Duodenal mucosa (tissue), 2 donors: ENCODE results near the gene SAMD4A.

ENCODE experiments used
- H3K27ac ChIP-seq: one replicate; pipeline ENCODE4 v1.7.0; 2013; ENCODE audit warnings: low read depth, low read length
- H3K27me3 ChIP-seq, 2 donors: one replicate each; pipeline ENCODE4 v1.7.0; 2013; ENCODE audit warnings: low read length in 2 of 2, control low read depth in 1 of 2; ENCODE audit not compliant: insufficient read depth in 2 of 2, control insufficient read depth in 1 of 2
- H3K36me3 ChIP-seq, 2 donors: one replicate each; pipeline ENCODE4 v1.7.0; 2013; ENCODE audit warnings: low read length in 2 of 2, control low read depth in 1 of 2; ENCODE audit not compliant: insufficient read depth in 2 of 2, control insufficient read depth in 1 of 2
- H3K4me1 ChIP-seq, 2 donors: one replicate each; pipeline ENCODE4 v1.7.0; 2013; ENCODE audit warnings: low read length in 2 of 2, control low read depth in 1 of 2; ENCODE audit not compliant: insufficient read depth in 2 of 2, control insufficient read depth in 1 of 2
- H3K4me3 ChIP-seq, 2 donors: one replicate each; pipeline ENCODE4 v1.7.0; 2013; ENCODE audit warnings: low read length in 2 of 2, low read depth in 1 of 2
- H3K9ac ChIP-seq, 2 donors: one replicate each; pipeline ENCODE4 v1.7.0; 2013; ENCODE audit warnings: low read length in 2 of 2, low read depth in 1 of 2
- H3K9me3 ChIP-seq, 2 donors: one replicate each; pipeline ENCODE4 v1.7.0; 2013; ENCODE audit warnings: low read length in 2 of 2, control low read depth in 1 of 2; ENCODE audit not compliant: control insufficient read depth in 1 of 2

SAMD4A gene

GRCh38 chr14:54574528-54574927 lies 7.6 kb downstream of the SAMD4A start:
- Histone ChIP-seq H3K9ac (no peak overlapping the region), H3K27me3 (no peaks in the 10 kb centered on the region), H3K4me1 (no peaks in the 10 kb centered on the region), H3K27ac (no peak overlapping the region), H3K4me3 (no peak overlapping the region), H3K36me3 (no peaks in the 10 kb centered on the region), H3K9me3 (peaks cover 4 to 8% of the 10 kb centered on the region in 2 donors)

- no peak overlapping the region for H3K4me3 ChIP-seq
- H3K9ac ChIP-seq: no peak overlapping the region
- no peaks in the 10 kb centered on the region for H3K36me3 ChIP-seq
- no peak overlapping the region for H3K27ac ChIP-seq
- peaks cover under 1 to 5% of the 10 kb centered on the region in 2 donors for H3K9me3 ChIP-seq
- H3K27me3 ChIP-seq: no peaks in the 10 kb centered on the region
- no peaks in the 10 kb centered on the region for H3K4me1 ChIP-seq
Measured at GRCh38 chr14:54577494-54577893, 10.6 kb downstream of the SAMD4A start.

DNA sequence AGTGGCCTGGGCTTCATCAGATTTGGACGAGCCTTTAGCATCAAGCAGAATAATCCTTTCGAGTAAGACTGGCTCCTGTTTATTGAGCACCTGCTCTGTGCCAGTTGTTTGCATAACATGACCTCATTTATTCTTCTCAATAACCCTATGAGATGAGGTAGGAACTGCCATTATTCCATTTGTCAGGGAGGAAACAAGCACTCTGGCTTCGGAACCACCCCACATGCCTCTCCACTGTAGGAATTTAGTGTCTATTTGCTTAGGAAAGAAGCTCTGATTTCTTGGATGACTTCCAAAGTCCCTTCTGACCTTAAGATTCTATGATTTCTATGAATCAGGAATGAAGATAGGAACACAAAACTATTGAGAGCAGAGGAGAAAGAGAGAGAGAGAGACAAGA lies 11.0 kb downstream of the SAMD4A start:
- no peaks in the 10 kb centered on the region for H3K27me3 ChIP-seq
- no peaks in the 10 kb centered on the region for H3K4me1 ChIP-seq
- no peak overlapping the region for H3K4me3 ChIP-seq
- H3K9me3 ChIP-seq: peaks cover 0 to 2% of the 10 kb centered on the region in 2 donors
- H3K36me3 ChIP-seq: no peaks in the 10 kb centered on the region
- no peak overlapping the region for H3K27ac ChIP-seq
- no peak overlapping the region for H3K9ac ChIP-seq

DNA sequence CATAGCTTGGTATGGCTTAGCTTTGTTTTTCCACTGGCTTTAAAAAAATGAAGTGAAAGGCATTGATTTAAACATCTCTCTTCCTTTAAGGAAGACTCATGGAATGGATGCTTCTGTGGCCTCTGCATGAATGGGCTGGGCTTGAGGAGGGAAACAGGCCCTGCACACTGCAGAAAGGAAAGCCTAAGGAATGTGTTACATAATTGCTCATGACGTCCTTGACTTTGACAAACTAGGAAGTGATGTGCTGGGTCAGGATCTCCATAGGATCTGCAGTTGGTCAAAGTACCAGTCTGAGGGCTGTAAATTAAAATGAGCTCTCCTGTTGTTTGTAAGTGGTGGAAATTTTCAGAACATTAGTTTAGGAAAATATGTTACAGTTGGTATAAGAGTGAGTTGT lies 12.7 kb downstream of the SAMD4A start:
- Histone ChIP-seq H3K9me3 (no peaks in the 10 kb centered on the region), H3K4me3 (no peak overlapping the region), H3K36me3 (no peaks in the 10 kb centered on the region), H3K27ac (no peak overlapping the region), H3K27me3 (no peaks in the 10 kb centered on the region), H3K9ac (no peak overlapping the region), H3K4me1 (no peaks in the 10 kb centered on the region)

DNA sequence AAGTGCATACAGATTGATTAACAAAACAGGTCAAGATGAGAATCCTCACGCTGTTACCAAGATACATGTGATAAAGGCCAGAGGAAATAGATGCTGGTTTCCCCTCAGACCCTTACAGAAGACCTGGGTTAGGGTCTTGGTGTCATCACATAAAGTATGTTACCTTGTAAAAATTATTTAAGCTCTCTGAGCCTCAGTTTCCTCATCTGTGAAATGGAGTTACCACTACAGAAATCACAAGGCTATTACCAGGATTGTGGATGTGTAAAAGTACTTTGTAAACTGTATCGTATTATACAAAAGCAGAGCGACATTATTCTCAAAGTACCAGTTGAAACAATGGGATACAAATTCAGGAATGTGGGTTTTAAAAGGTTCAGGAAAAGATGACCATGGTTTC lies 14.0 kb downstream of the SAMD4A start:
- no peak overlapping the region for H3K4me3 ChIP-seq
- no peaks in the 10 kb centered on the region for H3K27me3 ChIP-seq
- no peak overlapping the region for H3K9ac ChIP-seq
- no peaks in the 10 kb centered on the region for H3K36me3 ChIP-seq
- H3K4me1 ChIP-seq: no peaks in the 10 kb centered on the region
- no peak overlapping the region for H3K27ac ChIP-seq
- H3K9me3 ChIP-seq: no peaks in the 10 kb centered on the region

DNA sequence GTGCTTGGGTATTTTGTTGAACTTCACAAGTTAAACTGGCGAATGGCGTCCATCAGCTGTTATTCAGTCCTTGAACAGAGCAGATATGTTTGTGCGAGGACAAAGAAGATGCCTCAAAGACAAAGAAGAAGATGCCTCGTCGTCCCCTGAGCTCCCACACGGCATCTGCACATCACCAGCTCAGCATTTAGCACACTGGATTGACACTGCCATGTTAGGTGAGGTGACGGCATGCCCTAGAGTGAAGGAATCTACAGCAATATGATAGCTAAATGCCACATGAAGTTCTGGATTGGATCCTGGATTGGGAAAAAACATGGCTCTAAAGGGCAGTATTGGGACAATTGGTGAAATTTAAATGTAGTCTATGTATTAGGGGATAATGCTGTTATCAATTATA lies 15.4 kb downstream of the SAMD4A start:
- no peaks in the 10 kb centered on the region for H3K27me3 ChIP-seq
- no peak overlapping the region for H3K27ac ChIP-seq
- H3K9ac ChIP-seq: no peak overlapping the region
- H3K4me3 ChIP-seq: no peak overlapping the region
- no peaks in the 10 kb centered on the region for H3K36me3 ChIP-seq
- H3K4me1 ChIP-seq: no peaks in the 10 kb centered on the region
- no peaks in the 10 kb centered on the region for H3K9me3 ChIP-seq

DNA sequence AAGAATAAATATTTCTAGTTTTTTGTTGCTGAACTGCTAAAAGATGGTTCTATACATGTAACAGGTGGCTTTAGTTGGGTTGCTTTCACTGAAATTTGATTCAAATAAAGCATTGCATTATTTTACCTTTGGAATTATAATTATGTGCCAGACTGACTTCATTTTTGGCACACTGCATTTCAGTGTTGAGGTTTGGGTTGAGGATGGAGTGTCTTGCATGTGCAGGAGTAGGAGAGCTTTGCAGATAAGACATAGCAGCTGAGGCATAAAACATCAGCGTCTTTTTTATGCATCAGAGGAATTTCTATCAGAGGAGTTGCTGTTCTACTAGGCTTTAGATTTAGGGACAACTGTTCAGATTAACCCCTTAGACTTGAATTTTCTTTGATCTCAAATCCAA lies 17.2 kb downstream of the SAMD4A start:
- Histone ChIP-seq H3K4me1 (no peaks in the 10 kb centered on the region), H3K27me3 (no peaks in the 10 kb centered on the region), H3K36me3 (no peaks in the 10 kb centered on the region), H3K9ac (no peak overlapping the region), H3K9me3 (no peaks in the 10 kb centered on the region), H3K27ac (no peak overlapping the region), H3K4me3 (no peak overlapping the region)

DNA sequence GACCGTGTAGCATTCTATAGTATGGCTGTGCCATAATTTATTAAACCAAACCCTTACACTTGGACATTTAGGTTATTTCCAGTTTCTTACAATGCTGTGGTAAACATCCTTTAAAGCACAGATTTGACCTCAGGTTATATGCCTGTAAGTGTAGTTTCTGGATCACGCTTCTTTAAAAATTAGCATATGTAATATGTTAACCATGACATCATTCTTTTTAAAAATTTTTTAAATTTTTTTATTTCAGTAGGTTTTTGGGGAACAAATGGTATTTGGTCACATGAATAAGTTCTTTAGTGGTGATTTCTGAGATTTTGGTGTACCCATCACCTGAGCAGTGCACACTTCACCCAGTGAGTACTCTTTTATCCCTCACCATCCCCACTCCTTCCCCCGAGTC lies 18.3 kb downstream of the SAMD4A start:
- Histone ChIP-seq H3K36me3 (no peaks in the 10 kb centered on the region), H3K4me3 (no peak overlapping the region), H3K27me3 (no peaks in the 10 kb centered on the region), H3K9ac (no peak overlapping the region), H3K27ac (no peak overlapping the region), H3K4me1 (no peaks in the 10 kb centered on the region), H3K9me3 (no peaks in the 10 kb centered on the region)

DNA sequence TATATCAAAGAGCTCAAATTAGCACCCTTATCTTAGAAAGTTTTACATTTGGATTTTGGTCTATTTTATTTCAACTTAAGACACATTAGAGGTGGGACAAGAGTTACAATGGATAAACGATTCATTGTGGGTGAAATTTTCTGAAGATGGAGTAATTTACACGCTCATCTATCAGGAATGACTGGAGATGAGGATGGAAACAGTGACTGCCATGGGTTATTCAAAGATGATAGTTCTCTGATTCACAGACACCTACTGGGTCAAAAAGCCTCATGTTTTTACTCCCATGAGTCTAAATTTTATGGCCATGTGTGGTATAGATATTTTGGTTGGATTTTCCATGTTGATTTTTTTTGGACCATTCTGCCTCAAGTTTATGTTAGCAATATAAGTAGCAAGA lies 22.1 kb downstream of the SAMD4A start:
- no peak overlapping the region for H3K9ac ChIP-seq
- H3K4me3 ChIP-seq: no peak overlapping the region
- H3K4me1 ChIP-seq: no peaks in the 10 kb centered on the region
- H3K36me3 ChIP-seq: no peaks in the 10 kb centered on the region
- no peaks in the 10 kb centered on the region for H3K27me3 ChIP-seq
- no peaks in the 10 kb centered on the region for H3K9me3 ChIP-seq
- no peak overlapping the region for H3K27ac ChIP-seq

- H3K27me3 ChIP-seq: no peaks in the 10 kb centered on the region
- no peak overlapping the region for H3K27ac ChIP-seq
- no peaks in the 10 kb centered on the region for H3K36me3 ChIP-seq
- H3K9me3 ChIP-seq: no peaks in the 10 kb centered on the region
- no peaks in the 10 kb centered on the region for H3K4me1 ChIP-seq
- no peak overlapping the region for H3K4me3 ChIP-seq
- H3K9ac ChIP-seq: no peak overlapping the region
Measured at GRCh38 chr14:54589843-54590242, 22.9 kb downstream of the SAMD4A start.

DNA sequence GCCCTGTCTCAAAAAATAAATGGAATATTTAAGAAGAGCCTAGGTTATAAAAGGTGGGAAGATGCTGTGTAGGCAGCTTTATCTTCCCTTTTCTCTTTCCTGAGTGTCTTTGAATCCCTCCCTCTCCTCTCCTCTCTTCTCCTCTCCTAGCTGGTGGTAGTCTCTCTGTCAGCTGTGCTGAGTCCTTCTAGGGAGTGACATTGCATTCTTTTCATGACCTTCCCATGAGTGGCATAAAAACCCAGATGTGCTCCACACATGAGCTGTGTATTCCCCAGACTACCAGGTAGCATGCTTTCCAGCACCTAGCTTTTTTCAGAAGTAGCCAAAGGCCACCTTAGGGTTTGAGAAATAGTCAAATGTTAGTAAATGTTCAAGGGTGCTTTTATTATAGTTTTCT lies 23.6 kb downstream of the SAMD4A start:
- Histone ChIP-seq H3K4me1 (no peaks in the 10 kb centered on the region), H3K27me3 (no peaks in the 10 kb centered on the region), H3K36me3 (no peaks in the 10 kb centered on the region), H3K27ac (no peak overlapping the region), H3K4me3 (no peak overlapping the region), H3K9me3 (no peaks in the 10 kb centered on the region), H3K9ac (no peak overlapping the region)
